ENCODE measurements around the gene TMEM273. TPM values are rescaled to one million over a fixed set of nuclear protein-coding genes. Genes with fewer than 3 reads are reported as not detected.

TMEM273 gene
- total RNA-seq, 4 donors from 2014 or later = 11.6 to 36.8 (median 25.1) TPM

DNA sequence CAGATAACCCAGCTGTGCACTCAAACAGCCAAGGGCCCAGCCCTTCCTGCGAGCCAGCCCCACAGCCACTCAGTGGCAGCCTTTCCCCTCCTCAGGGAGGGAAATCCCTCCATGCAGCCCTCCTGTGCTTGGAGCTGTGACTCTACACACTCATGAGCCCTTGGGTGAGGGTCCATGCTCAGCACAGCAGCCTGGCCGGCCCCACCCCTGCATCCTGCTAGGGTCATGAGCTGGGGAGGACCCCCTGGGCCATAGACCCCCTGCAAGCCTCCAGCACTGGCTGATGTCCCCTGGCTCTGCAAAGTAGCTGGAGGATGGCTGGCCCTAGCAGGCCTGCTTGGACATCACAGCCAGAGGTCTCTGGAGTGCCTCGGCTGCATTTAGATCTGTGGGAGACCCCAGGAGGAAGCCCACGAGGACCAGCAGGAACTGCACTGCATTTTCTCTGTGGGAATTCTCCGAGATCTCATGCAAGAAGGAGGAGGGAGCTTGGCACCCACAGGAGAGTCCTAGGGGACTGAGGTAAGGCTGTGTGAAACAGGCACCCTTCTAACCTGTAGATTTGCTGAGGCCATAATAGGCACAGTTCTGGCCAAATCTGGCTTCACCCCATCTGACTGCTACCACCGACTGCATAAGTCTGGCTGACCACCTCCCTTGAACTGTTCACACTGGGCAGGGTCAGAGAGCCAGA lies 17.4 kb downstream of the TMEM273 start:
- intact Hi-C loops (cut with DNase I) = no loop called here
- Histone ChIP-seq H3K4me3 (no peak overlapping the region), H3K36me3 (peaks cover 0 to 3% (median under 1%) of the 10 kb centered on the region in 4 donors), H3K4me1 (peaks cover 0 to 17% (median 14%) of the 10 kb centered on the region in 4 donors), H3K9me3 (no peaks in the 10 kb centered on the region), H3K27ac (replicated peaks in 1 of 4) (no peak overlapping the region), H3K27me3 (no peaks in the 10 kb centered on the region)
- DNase-seq (ENCODE audit: extremely low spot score) = peak; percentile 64
- 92% methylated on average over 4 of the region's 6 CpGs for WGBS
- TF ChIP-seq POLR2AphosphoS5 (IDR thresholded peaks at IDR 0.05) (no peak), EP300 (IDR thresholded peaks at IDR 0.05) (no peak), POLR2A (IDR thresholded peaks at IDR 0.05; ENCODE audit: low read depth) (no peak)
- TF ChIP-seq, protein P1, sequence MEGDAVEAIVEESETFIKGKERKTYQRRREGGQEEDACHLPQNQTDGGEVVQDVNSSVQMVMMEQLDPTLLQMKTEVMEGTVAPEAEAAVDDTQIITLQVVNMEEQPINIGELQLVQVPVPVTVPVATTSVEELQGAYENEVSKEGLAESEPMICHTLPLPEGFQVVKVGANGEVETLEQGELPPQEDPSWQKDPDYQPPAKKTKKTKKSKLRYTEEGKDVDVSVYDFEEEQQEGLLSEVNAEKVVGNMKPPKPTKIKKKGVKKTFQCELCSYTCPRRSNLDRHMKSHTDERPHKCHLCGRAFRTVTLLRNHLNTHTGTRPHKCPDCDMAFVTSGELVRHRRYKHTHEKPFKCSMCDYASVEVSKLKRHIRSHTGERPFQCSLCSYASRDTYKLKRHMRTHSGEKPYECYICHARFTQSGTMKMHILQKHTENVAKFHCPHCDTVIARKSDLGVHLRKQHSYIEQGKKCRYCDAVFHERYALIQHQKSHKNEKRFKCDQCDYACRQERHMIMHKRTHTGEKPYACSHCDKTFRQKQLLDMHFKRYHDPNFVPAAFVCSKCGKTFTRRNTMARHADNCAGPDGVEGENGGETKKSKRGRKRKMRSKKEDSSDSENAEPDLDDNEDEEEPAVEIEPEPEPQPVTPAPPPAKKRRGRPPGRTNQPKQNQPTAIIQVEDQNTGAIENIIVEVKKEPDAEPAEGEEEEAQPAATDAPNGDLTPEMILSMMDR (IDR thresholded peaks at IDR 0.05) = no peak

DNA sequence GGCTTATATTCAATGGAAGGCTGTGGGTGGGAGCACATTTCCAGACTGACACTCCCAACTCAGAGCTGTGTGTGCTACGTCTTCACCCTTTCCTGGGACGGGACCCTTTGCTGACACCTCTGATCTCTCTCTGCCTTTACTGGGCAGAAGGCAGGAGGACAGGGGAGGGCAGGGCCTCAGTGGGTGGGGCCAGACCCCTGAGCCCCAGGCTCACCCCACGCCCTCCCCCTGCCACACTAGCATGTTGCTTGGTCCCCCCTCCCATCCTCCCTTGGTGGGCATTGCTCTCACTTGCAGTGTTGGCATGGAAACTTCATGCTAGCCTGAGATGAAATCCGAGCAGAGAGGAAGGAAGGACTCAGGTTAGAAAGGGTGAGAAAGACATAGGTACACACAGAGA lies 18.4 kb downstream of the TMEM273 start:
- DNase-seq (ENCODE audit: extremely low spot score) = no peak
- H3K27ac ChIP-seq (replicated peaks in 1 of 4) = no peak overlapping the region
- peaks cover 0 to 11% (median 5%) of the 10 kb centered on the region in 4 donors for H3K36me3 ChIP-seq
- no peak overlapping the region for H3K4me3 ChIP-seq
- peaks cover 0 to 15% (median 12%) of the 10 kb centered on the region in 4 donors for H3K4me1 ChIP-seq
- no peak for TF ChIP-seq EP300 (IDR thresholded peaks at IDR 0.05)
- no peak for TF ChIP-seq POLR2A (IDR thresholded peaks at IDR 0.05; ENCODE audit: low read depth)
- TF ChIP-seq POLR2AphosphoS5 (IDR thresholded peaks at IDR 0.05) = no peak
- TF ChIP-seq, protein P1 (IDR thresholded peaks at IDR 0.05) = no peak
- intact Hi-C loops (cut with DNase I) = loop anchor here (10.0 kb wide), 1 partner anchor 185 kb away; no protein-coding TSS in a partner anchor
- WGBS = 75% methylated on average over 4 of the region's 4 CpGs
- H3K9me3 ChIP-seq = no peaks in the 10 kb centered on the region
- no peaks in the 10 kb centered on the region for H3K27me3 ChIP-seq

DNA sequence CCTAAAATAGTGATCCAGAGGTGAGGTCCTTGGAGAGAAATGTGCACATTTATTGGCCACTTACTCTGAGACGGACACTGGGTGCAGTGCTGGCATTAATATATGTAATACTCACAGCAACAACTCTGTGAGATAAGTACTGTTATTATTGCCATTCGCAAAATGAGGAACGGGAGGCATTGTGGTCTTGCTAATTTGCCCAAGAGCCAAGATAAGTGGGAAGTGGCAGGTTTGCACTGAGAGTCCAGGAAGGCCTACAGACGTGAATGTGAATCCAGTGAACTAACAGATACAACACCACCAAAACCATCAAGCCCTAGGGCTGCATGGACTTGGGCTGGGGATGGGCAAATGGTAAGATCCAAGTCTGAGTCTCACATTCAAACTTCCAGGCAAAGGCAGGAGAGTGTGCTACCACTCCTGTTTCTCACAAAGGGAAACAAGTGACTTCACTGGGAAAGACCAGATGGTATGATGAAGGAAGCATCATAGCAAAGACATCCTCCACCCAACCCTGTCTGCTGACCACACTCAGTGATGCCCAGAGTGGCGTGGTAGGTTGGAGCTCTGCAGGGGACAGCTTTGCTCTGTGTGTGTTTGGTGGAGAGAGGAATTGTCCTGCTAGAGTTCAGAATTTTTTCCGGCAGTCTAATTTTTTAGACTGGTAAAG lies 19.2 kb downstream of the TMEM273 start:
- TF ChIP-seq, protein P1 (IDR thresholded peaks at IDR 0.05) = no peak
- TF ChIP-seq POLR2A (IDR thresholded peaks at IDR 0.05; ENCODE audit: low read depth) = no peak
- TF ChIP-seq EP300 (IDR thresholded peaks at IDR 0.05) = no peak
- TF ChIP-seq POLR2AphosphoS5 (IDR thresholded peaks at IDR 0.05) = no peak
- 86% methylated on average over 6 of the region's 6 CpGs for WGBS

DNA sequence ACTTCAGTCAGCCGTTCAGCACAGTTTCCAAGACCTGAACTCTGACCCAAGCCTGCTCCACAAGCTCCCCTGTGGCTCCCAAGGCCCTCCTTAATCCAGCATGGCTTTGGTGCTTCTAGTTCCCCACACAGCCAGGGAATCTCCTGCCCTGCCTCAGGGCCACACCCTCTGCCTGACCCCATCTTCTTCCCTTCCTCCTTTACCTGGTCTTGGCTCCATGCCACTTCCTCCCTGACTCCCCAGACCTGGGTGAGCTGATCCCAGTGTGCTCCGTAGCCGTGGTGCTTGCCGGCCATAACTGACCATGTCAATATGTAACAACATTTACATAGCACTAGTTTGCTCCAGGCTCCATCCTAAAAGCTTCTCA lies 20.0 kb downstream of the TMEM273 start:
- H3K4me1 ChIP-seq = peaks cover 0 to 15% (median 11%) of the 10 kb centered on the region in 4 donors
- H3K36me3 ChIP-seq = peaks cover 0 to 13% (median 5%) of the 10 kb centered on the region in 4 donors
- TF ChIP-seq EP300 (IDR thresholded peaks at IDR 0.05) (no peak), POLR2AphosphoS5 (IDR thresholded peaks at IDR 0.05) (no peak), POLR2A (IDR thresholded peaks at IDR 0.05; ENCODE audit: low read depth) (no peak)
- TF ChIP-seq, protein P1 (IDR thresholded peaks at IDR 0.05) = no peak
- H3K4me3 ChIP-seq = no peak overlapping the region
- WGBS = 93% methylated on average over 4 of the region's 4 CpGs
- no peak for DNase-seq (ENCODE audit: extremely low spot score)
- intact Hi-C loops (cut with DNase I) = loop anchor here (10.0 kb wide), 1 partner anchor 183 kb away; no protein-coding TSS in a partner anchor
- H3K27ac ChIP-seq (replicated peaks in 1 of 4) = no peak overlapping the region
- no peaks in the 10 kb centered on the region for H3K9me3 ChIP-seq
- no peaks in the 10 kb centered on the region for H3K27me3 ChIP-seq

More for the DNA sequence above, 19.2 kb downstream of the TMEM273 start:
- Histone ChIP-seq H3K9me3 (no peaks in the 10 kb centered on the region), H3K4me3 (no peak overlapping the region), H3K27ac (replicated peaks in 1 of 4) (no peak overlapping the region), H3K4me1 (peaks cover 0 to 15% (median 11%) of the 10 kb centered on the region in 4 donors), H3K27me3 (no peaks in the 10 kb centered on the region), H3K36me3 (peaks cover 0 to 13% (median 5%) of the 10 kb centered on the region in 4 donors)
- intact Hi-C loops (cut with DNase I) = loop anchor here (10.0 kb wide), 1 partner anchor 184 kb away; no protein-coding TSS in a partner anchor
- no peak for DNase-seq (ENCODE audit: extremely low spot score)
